Measurements from ENCODE around the gene TNRC18. TPM values are rescaled to one million over a fixed set of nuclear protein-coding genes. Genes with fewer than 3 reads are reported as not detected.

TNRC18 gene
- total and polyA plus RNA-seq, 9 of the 15 experiments (the other 6 are each of a cell fraction or from before 2014, with no cell fraction given) = 0.03 to 43.2 (median 18.0) TPM

DNA sequence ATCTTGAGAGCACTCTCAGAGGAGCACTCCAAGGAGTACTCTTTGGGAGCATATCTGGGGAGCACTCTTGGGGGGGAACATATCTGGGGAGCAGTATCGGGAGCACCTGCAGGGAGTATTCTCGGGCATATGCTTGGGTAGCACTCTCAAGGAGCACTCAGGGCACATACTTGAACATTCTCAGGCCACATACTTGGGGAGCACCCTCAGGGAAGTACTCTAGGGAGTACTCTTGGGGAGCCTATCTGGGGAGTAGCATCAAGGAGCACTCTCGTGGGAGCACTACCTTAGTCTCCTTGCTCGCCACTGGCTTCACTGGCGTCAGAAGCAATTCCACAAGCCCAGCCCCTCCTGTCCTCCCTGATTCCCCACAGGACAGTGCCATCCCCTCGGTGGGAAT lies 31.5 kb upstream of the TNRC18 start:
- intact Hi-C loops (cut with micrococcal nuclease) = loop anchor here (10.0 kb wide), 1 partner anchor 210 kb away; no protein-coding TSS in a partner anchor
- in situ Hi-C loops (cut with MboI) = no loop called here
- ChIA-PET POLR2A (interaction anchor here (0.7 kb wide), 1 partner anchor 218 kb away, joined by 4 read pairs; no protein-coding TSS in a partner anchor), CTCF (ENCODE audit: low intra/inter-chr PET ratio) (no interaction called here)
- no peak overlapping the region for H3K4me3 ChIP-seq
- no peak for DNase-seq (ENCODE audit: extremely low read depth in 1 of 4, low spot score in 3 of 4)
- H3K36me3 ChIP-seq (ENCODE audit: control insufficient read depth, insufficient read depth, low read length) = no peaks in the 10 kb centered on the region
- no peak overlapping the region for H3K4me2 ChIP-seq (ENCODE audit: insufficient read depth, low read length)
- H3K4me1 ChIP-seq (replicated peaks in 1 of 2; ENCODE audit: control insufficient read depth in 2 of 2, insufficient read depth in 2 of 2, low read length in 2 of 2) = peaks cover 40 to 78% of the 10 kb centered on the region in 2 experiments
- no peaks in the 10 kb centered on the region for H3K79me2 ChIP-seq (ENCODE audit: control insufficient read depth, insufficient read depth, low read length)
- H3K9ac ChIP-seq (ENCODE audit: insufficient read depth in 1 of 2, low read depth in 2 of 2, low read length in 2 of 2) = no peak overlapping the region
- no peaks in the 10 kb centered on the region for H3K9me3 ChIP-seq (replicated peaks; ENCODE audit: control insufficient read depth, insufficient read depth, low read depth, low read length)
- H3K9me1 ChIP-seq (ENCODE audit: control insufficient read depth, insufficient read depth, low read length) = no peaks in the 10 kb centered on the region
- no peaks in the 10 kb centered on the region for H4K20me1 ChIP-seq (replicated peaks; ENCODE audit: control insufficient read depth, insufficient read depth, low read length)
- no peak for ATAC-seq
- FAIRE-seq = no peak
- WGBS (ENCODE audit: insufficient coverage, low coverage, missing lambda C conversion rate) = 83% methylated on average over 6 of the region's 6 CpGs
- no peaks in the 10 kb centered on the region for H3K27me3 ChIP-seq (ENCODE audit: control insufficient read depth in 2 of 2, insufficient read depth in 2 of 2, low read length in 2 of 2)
- H2AFZ ChIP-seq (ENCODE audit: low read depth, low read length) = no peak overlapping the region
- no TSS peak for BruUV-seq (replicated peaks)
- H3K27ac ChIP-seq (ENCODE audit: extremely low read depth, low read depth, low read length) = no peak overlapping the region
- TF ChIP-seq ZBTB8A (IDR thresholded peaks at IDR 0.05; ENCODE audit: partially characterized antibody) = no peak
- TF ChIP-seq ZNF354B (CRISPR knock-in tag; IDR thresholded peaks at IDR 0.05) = no peak
- no peak for TF ChIP-seq DIDO1 (tag; IDR thresholded peaks at IDR 0.05; ENCODE audit: low read depth)
- no peak for TF ChIP-seq DPF2 (IDR thresholded peaks at IDR 0.05)
- no peak for TF ChIP-seq KLF6 (CRISPR knock-in tag; IDR thresholded peaks at IDR 0.05; ENCODE audit: borderline replicate concordance)
- no peak for TF ChIP-seq ZNF12 (CRISPR knock-in tag; IDR thresholded peaks at IDR 0.05)
- TF ChIP-seq ZNF263 (CRISPR knock-in tag; IDR thresholded peaks at IDR 0.05; ENCODE audit: borderline replicate concordance) = peak; percentile 97
- TF ChIP-seq SMARCC2 (IDR thresholded peaks at IDR 0.05; ENCODE audit: low read depth) = no peak
- TF ChIP-seq, protein P1, sequence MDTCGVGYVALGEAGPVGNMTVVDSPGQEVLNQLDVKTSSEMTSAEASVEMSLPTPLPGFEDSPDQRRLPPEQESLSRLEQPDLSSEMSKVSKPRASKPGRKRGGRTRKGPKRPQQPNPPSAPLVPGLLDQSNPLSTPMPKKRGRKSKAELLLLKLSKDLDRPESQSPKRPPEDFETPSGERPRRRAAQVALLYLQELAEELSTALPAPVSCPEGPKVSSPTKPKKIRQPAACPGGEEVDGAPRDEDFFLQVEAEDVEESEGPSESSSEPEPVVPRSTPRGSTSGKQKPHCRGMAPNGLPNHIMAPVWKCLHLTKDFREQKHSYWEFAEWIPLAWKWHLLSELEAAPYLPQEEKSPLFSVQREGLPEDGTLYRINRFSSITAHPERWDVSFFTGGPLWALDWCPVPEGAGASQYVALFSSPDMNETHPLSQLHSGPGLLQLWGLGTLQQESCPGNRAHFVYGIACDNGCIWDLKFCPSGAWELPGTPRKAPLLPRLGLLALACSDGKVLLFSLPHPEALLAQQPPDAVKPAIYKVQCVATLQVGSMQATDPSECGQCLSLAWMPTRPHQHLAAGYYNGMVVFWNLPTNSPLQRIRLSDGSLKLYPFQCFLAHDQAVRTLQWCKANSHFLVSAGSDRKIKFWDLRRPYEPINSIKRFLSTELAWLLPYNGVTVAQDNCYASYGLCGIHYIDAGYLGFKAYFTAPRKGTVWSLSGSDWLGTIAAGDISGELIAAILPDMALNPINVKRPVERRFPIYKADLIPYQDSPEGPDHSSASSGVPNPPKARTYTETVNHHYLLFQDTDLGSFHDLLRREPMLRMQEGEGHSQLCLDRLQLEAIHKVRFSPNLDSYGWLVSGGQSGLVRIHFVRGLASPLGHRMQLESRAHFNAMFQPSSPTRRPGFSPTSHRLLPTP (IDR thresholded peaks at IDR 0.05; ENCODE audit: borderline replicate concordance, extremely low read depth, insufficient read length) = no peak
- TF ChIP-seq DACH1 (IDR thresholded peaks at IDR 0.05; ENCODE audit: partially characterized antibody) = no peak
- TF ChIP-seq ARHGAP35 (IDR thresholded peaks at IDR 0.05; ENCODE audit: partially characterized antibody) = no peak
- TF ChIP-seq ZNF764 (CRISPR knock-in tag; IDR thresholded peaks at IDR 0.05; ENCODE audit: low read depth) = no peak
- no peak for TF ChIP-seq NUFIP1 (IDR thresholded peaks at IDR 0.05; ENCODE audit: partially characterized antibody)
- no peak for TF ChIP-seq ZNF143 (CRISPR knock-in tag; IDR thresholded peaks at IDR 0.05)
- no peak for TF ChIP-seq CTCF (IDR thresholded peaks at IDR 0.05 in 2 of 3, conservative IDR thresholded peaks at IDR 0.05 in 1 of 3; ENCODE audit: insufficient read depth in 2 of 3, low read depth in 1 of 3, low read length in 3 of 3)
- peak; percentile 79; the same call in 1 of the 2 replicates for TF ChIP-seq MCM2 (IDR thresholded peaks at IDR 0.05; ENCODE audit: low read depth)
- TF ChIP-seq MITF (IDR thresholded peaks at IDR 0.05) = no peak
